ENCODE measurements around the gene CYP3A4.
"Not testable (repeated sequence)": the region's sequence is repeated elsewhere in the genome, so short reads cannot be mapped to it uniquely, and the experiment has no call there.

Gene CYP3A4

GRCh38 chr7:99806839-99807478 is 23.0 kb upstream of the CYP3A4 start:
- no peak for TF ChIP-seq CTCF (IDR thresholded peaks at IDR 0.05; ENCODE audit: control insufficient read depth, extremely low read depth, insufficient read depth)
- H3K4me3 ChIP-seq (ENCODE audit: low read depth, low read length) = no peak overlapping the region
- DNase-seq (ENCODE audit: low read depth) = no peak

GRCh38 chr7:99805641-99806040 is 21.7 kb upstream of the CYP3A4 start:
- no peak for DNase-seq (ENCODE audit: low read depth)
- TF ChIP-seq CTCF (IDR thresholded peaks at IDR 0.05; ENCODE audit: control insufficient read depth, extremely low read depth, insufficient read depth) = no peak
- no peak overlapping the region for H3K4me3 ChIP-seq (ENCODE audit: low read depth, low read length)

- DNase-seq (ENCODE audit: low read depth); H3K4me3 ChIP-seq (ENCODE audit: low read depth, low read length): not testable (repeated sequence)
Observed at GRCh38 chr7:99803118-99803517, 19.1 kb upstream of the CYP3A4 start.

- not testable (repeated sequence) for DNase-seq (ENCODE audit: low read depth); H3K4me3 ChIP-seq (ENCODE audit: low read depth, low read length)
Observed at GRCh38 chr7:99801407-99801806, 17.4 kb upstream of the CYP3A4 start.

GRCh38 chr7:99798972-99799371 is 15.0 kb upstream of the CYP3A4 start:
- no peak for DNase-seq (ENCODE audit: low read depth)

GRCh38 chr7:99795864-99796263 is 11.9 kb upstream of the CYP3A4 start:
- DNase-seq (ENCODE audit: low read depth); H3K4me3 ChIP-seq (ENCODE audit: low read depth, low read length): not testable (repeated sequence)

More at GRCh38 chr7:99798972-99799371, 15.0 kb upstream of the CYP3A4 start:
- H3K4me3 ChIP-seq (ENCODE audit: low read depth, low read length) = no peak overlapping the region
- TF ChIP-seq CTCF (IDR thresholded peaks at IDR 0.05; ENCODE audit: control insufficient read depth, extremely low read depth, insufficient read depth) = no peak

GRCh38 chr7:99794585-99795502 is 10.9 kb upstream of the CYP3A4 start:
- TF ChIP-seq CTCF (IDR thresholded peaks at IDR 0.05; ENCODE audit: control insufficient read depth, extremely low read depth, insufficient read depth) = no peak
- DNase-seq (ENCODE audit: low read depth) = no peak
- no peak overlapping the region for H3K4me3 ChIP-seq (ENCODE audit: low read depth, low read length)

- DNase-seq (ENCODE audit: low read depth) = no peak
- no peak overlapping the region for H3K4me3 ChIP-seq (ENCODE audit: low read depth, low read length)
- no peak for TF ChIP-seq CTCF (IDR thresholded peaks at IDR 0.05; ENCODE audit: control insufficient read depth, extremely low read depth, insufficient read depth)
Observed at GRCh38 chr7:99793443-99793842, 9.5 kb upstream of the CYP3A4 start.
